GM21723 (cell line): ENCODE measurements around the gene BOC.

Source experiments
- ATAC-seq: cut with Tn5 transposase; IDR thresholded peaks from one replicate; pipeline ENCODE4 v1.9.1; 2021; ENCODE audit warnings: mild to moderate bottlenecking, moderate library complexity; ENCODE audit not compliant: unreplicated experiment

The BOC gene

DNA sequence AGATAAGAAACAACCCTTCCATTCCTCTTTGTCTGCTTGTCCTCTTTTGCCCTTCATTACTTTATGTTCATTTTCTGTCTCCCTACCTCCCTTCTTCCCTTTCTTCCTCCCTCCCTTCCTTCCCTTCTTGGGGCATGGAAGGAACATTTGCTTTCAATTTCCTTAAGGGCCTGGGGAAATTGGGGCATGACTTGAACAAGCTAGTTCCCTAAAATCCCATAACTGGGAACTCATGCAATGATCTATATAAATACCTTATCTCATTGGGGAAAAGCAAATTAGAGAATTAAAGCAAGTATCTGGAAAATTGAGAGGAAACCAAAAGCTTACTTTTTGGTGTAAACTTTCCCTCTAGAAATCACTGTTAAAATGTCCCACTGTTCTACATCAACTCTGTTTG lies 35.7 kb downstream of the BOC start:
- ATAC-seq: no peak

DNA sequence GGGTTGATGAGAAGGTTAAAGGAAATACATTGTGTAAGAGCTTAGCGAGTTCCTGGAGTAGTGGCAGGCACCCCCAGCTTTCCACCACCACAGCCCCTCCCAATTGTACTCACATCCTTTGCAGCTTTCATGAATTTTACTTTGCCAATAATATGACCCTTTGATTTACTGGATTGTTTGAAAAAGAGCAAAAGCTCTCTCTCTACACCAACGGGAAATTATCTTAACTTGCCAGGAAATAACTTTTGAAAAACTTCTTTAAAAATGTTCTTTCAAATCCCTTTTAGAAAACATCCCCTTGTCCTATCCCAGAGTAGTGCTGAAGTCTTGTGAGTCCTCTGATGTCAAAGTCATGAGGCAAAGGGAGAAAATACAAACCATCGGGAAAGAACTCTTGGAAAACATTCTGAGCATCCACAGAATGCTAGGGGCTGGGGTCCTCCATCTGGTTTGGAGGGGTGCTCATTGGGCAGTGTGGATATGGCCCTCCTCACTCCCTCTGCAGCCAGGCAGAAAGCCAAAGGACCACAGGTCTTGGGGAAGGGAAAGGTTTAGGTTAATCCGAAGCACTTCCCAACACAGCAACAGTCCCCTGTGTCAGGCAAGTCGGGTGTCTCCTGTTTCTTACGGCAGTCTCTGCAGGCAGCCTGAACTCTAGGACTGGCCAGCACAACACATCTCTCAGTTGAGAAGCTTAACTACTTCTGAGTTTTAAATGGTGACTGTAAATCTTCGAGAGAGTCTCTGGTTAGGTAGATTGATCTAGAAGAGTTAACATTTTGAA lies 36.5 kb downstream of the BOC start:
- ATAC-seq: no peak

DNA sequence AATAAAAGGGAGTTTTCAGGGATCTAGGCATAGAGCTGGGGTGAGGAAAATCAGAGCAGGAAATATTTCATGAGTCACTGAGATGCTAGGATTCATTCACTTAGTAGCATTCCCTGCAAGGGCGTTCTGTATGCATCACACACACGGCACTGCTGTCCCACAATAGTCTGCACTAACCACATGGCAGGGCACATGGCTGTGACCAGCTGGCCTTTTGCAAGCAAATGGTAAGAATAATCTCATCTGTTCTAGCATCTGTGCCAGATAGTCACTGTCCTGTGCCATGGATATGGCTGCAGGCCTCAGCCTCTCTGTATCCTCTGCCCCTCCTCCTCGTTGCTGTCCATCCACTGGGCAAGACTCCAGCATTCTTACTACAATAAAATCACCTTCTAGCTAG lies 37.8 kb downstream of the BOC start:
- no peak for ATAC-seq

DNA sequence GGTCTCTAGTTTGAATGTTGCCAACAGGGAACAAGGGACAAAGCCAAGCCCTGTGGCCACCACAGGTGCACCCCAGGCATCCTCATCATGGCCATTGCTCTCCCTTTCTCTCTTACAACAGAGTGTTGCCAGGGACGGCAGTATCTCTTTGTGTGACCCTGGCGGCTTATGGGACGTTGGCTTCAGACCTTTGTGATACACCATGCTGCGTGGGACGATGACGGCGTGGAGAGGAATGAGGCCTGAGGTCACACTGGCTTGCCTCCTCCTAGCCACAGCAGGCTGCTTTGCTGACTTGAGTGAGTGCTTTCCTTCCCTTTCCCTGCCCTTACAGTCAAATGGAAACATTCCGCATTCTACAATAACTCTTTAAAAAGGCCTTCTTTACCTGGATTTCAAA lies 38.2 kb downstream of the BOC start:
- ATAC-seq: no peak

DNA sequence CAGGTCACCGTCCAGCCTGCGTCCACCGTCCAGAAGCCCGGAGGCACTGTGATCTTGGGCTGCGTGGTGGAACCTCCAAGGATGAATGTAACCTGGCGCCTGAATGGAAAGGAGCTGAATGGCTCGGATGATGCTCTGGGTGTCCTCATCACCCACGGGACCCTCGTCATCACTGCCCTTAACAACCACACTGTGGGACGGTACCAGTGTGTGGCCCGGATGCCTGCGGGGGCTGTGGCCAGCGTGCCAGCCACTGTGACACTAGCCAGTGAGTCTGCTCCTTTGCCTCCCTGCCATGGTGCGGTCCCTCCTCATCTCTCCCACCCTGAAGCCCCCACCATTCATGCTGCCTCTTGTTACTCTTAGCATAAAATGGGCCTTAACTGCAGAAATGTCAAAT lies 39.2 kb downstream of the BOC start:
- no peak for ATAC-seq

DNA sequence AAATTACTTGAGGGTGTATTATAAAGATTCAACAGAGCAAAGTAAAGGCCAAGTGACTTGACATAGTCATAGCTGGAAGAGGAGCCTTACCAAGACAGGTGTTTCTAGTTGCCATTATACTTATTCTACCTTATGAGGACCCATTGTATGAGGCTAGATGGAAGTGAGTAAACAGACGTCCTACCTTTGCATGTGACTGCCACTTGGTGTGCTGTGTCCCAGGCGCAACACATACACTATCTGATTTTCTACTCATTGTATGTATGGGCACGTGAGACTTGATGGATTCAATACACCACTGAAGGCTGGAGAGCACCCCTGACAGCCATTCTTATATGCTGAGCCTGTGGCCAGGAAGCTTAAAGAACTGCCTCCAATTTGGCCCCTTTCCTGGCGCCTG lies 40.5 kb downstream of the BOC start:
- ATAC-seq: no peak

DNA sequence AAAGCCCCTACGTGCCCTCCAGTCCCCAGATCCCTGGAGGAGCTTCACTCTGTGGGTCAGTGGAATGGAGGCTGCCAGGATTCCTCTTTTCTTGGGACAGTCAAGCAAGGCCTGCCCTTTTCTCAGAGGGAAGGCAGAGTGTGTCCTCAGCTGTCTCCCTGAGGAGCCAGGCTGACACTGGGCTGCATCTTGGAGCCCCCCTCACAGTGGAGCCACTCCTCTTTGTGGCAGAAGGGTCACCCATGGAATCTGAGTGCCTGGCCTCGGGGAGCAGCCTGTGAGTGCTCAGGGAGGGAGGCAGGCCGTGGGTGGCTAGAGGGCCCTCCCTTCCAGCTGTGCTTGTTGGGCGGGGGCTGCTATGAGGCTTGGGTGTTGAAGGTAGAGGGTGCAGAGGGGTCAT lies 41.2 kb downstream of the BOC start:
- ATAC-seq: no peak

DNA sequence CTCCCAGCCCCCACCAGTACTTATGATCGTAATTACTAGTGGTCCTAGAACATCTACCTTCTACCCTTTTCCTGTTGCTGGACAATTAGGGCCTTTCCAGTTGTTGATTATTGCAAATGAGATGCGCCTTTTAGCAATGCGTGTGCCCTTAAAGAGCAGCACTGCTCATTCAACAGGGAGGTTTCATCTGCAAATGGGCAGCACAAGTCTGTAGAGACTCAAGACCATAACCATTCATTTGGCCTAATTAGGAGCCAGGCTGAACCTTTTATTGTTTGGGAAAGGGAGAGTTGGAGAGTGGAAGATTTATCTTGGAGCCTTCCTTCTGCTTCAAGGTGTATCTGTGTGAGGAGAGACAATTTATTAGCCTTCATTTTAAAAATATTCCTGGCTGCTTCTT lies 42.3 kb downstream of the BOC start:
- no peak for ATAC-seq

DNA sequence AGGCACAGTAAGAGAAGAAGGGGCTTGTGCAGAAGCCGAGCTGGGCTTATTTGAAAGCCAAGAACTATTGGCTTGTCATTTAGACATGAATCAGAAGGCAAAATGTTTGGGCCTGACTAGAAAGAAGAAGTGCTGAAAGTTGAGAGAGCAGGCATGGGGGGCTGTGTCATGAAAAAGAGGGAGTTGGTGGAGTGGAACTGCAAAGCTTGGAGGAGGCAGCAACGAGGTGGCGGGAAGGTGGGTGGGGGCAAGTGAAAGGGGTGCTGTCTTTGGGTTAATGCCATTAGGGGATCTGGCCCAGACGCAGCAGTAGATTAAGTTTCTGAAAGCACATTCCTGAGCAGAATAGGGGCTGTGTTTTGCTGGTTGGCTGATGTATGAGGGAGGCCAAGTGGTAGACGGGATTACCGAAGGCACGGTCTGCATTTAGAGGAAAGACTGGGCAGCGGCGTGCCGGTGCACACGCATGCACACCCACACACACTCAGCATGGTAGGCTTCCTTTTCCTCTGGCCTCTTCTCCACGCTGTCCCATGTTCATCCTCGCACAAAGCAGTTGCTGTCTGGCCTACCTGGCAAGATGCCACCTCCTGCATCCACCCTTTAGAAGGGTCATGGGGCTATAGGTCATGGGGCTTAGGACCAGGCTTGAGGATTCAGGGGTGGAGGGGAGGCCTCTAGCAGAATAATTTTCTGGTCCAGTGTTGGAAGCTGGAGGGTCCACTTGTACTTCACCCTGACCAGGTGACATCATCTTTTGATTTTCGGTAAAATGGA lies 43.0 kb downstream of the BOC start:
- no peak for ATAC-seq

DNA sequence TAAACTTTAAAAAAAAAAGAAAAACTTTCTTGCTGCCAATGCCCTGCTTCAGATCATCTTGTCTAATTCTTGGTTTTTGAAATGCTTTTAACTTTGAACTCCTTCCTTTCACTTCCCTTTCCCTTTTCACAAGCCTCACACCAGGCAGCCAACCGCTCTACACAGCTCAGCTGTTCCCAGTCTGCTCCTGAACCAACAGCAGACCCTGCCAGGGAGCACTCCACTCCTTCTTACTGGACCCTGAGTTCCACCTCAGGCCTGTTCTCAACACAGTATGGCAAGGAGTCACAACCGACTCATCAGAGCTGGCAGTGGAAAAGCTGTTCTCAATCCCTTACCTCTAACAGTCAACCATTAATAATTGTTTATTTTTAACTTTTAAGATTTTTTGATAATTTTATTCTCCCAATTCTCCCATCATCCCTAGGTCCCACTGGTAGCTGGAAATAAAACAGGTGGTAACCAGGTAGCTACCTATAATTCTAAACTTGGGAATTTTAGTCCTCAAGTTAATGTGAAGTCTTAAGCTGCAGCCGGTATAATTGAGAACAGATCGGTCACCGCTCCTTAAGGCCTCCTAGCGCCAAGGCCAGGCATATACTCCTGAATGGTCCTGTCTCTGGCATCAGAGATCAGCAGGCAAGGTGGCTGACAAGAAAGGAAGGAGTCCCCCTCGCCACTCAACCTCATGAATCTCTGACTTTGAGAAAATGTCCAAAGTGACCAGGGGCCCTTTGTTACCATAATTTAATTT lies 43.9 kb downstream of the BOC start:
- ATAC-seq: no peak

DNA sequence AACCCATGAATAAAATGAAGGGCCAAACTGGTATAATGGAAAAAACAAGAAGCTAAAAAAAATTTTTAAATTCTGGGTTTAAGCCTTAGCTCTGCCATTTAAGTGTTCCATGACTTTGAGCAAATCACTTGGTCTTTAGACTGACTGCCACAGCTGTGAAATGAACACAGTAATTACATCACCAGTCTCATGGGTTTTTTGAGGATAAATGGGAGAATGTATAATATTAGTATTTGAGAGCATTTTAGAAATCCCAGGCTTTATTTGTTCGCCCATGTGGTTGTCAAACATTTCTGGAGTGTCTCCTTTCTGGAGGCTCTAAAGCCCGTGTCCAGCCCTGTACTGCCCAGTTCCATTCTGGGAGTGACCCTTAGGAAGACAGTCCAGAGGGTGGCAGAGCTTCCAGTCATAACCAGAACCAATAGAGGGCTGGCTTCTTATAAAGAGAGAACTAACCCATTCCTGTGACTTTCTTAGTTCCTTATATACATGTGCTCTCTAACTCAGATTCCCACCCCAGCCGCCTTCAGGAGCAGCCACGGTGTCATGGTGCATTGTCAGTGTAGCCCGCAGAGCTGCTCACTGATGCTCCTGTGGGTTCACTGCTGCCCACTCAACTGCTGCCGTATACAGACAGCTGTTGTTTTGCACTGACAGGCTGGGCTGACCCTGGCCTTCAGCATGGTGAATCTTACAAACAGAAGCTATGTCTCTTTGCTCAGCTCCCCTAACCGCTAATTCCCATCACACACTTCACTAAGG lies 44.7 kb downstream of the BOC start:
- no peak for ATAC-seq

DNA sequence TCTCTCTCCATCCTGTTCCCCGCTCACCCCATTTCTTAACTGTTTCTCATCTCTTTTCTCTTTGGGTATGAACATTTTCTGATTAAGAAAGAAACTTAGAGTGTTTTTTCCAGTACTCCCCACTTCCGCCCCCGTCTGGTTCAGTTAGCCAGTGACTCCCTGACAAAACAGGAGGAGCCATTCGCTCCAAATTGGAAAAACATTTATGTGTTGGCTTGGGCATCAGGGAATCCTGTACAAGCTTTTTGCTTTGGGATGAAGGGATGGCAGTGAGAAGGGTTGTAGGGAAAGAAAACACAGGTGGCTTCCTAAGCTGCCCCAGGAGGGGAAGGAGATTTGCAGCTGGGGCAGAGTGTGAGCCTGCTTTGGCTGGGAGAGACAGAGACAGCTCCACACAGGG lies 47.0 kb downstream of the BOC start:
- no peak for ATAC-seq

DNA sequence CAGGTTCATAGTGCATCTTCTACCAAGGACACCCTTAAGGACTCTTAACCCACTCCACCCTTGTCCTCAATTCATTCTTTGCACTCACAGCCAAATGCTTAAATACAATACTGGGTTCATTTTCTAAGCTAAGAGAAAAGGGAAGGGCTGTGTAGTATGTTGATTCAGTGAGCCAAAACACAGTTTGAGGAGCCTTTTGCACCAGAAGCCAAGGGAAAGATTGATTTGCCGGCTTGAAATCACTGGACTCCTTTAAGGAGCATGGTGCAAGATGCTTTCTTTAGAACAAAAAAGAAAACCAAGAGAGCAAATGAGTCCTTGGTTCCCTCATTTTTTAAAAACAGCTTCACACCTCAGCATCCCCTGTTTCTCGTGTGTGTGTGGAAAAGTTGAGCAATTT lies 47.8 kb downstream of the BOC start:
- ATAC-seq: no peak

DNA sequence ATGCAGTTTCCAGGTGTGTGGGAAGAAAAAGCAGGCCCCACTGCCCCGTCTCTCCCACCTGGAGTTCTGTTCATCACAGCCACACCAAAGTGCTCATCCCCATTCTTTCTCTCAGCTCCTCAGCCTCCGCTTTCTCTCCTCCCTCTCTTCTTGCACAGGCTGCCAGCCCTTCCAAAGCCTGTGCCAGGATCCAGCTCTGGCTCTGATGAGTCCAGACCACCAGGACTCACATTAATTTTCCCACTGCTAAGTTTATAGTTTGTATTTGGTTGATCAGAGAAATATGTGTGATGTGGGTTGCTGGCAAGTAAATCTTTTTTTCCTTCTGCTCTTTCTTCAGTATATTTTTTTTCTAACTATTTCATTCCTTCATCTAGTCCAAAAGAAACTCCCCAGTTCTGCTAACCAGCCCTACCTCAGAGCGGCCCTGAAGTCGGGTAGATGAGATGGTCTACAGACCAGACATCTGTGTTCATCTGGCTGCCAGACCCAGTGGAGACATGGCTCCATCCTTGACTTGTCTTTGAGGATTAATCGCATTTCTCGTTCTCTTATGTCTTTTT lies 49.8 kb downstream of the BOC start:
- ATAC-seq: no peak

DNA sequence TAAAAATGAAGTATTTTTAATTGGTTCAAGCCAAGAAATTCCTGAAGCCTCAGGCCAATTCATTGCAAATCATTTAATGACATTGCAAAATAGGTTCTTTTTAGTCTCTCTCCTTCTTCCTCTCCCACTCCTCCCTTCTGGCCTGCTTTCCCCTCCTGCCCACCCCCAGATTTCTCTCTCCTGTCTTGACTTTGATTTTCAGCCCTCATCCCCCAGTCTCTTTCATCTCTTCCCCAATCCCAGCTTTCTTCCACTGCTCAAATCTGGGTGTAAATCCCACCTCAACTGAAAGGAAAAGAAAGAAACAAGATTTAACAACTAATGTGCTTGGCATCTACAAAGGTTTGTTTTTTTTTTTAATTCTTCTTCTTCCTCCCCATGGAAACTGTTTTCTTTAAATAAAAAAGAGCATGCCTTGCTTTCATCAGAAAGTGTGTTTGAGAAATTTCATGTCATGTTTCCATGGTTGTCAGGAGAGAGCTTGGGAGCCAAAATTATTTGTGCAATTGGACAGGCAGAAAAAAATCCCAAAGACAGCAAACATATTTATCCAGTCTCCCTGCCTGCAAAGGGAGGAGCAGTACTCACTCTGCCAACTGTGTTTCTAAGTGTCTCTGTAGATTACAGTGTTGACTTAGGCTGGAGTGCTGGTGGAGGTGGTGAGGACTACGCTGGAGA lies 50.4 kb downstream of the BOC start:
- ATAC-seq: no peak

DNA sequence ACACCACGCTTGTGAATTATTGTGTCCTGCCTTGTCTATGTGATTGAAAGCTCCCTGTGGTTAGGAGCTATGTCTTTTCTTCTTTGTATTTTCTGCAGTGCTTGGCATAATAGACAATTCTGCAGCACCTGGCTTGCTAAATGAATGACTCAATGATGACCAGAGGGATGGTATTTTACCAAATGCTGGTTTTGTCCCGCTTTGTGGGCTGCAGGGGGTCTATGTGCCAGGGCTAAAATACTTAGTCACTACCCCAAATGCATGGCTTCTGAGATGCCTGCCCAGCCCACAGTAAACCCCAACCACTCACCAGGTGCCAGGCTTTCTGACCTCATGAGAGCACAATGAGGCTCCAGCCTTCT lies 50.9 kb downstream of the BOC start:
- no peak for ATAC-seq

DNA sequence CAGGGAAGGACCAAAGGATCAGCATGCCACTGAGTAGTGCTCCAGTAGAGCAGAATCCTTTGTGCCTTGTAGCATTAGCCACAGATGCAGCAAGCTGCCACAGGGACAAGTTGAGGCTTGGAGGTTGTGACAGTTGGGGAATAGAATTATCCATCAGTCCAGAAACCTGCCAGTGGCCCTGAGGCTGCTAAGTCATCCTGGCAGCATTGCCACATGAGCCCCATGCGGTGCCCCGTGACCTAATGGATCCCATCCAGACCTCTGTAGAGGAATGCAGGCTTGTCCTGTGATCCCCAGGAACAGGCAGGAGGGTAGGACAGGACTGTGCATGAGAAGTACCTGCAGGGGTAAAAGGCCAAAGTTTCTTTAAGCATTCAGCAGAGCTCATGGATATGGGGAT lies 51.7 kb downstream of the BOC start:
- ATAC-seq: no peak

DNA sequence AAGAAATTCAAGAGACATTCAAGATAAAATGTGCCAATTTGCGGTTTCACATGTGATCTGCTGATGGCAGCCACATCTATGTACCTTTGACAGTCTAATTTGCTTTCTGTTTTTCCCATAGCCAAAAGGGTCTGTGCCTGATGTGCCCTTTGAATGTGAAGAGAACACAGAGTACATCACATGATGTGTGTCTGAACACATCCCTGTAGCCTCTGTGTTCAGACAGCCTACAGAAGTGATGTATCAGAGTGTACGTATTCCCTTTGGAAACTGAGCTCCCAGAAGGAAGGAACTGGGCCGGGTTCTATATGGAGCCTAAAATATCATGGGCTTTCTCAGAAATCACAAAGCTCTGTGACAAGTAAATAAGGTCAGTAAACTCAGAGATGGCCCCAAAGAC lies 52.4 kb downstream of the BOC start:
- ATAC-seq: no peak

DNA sequence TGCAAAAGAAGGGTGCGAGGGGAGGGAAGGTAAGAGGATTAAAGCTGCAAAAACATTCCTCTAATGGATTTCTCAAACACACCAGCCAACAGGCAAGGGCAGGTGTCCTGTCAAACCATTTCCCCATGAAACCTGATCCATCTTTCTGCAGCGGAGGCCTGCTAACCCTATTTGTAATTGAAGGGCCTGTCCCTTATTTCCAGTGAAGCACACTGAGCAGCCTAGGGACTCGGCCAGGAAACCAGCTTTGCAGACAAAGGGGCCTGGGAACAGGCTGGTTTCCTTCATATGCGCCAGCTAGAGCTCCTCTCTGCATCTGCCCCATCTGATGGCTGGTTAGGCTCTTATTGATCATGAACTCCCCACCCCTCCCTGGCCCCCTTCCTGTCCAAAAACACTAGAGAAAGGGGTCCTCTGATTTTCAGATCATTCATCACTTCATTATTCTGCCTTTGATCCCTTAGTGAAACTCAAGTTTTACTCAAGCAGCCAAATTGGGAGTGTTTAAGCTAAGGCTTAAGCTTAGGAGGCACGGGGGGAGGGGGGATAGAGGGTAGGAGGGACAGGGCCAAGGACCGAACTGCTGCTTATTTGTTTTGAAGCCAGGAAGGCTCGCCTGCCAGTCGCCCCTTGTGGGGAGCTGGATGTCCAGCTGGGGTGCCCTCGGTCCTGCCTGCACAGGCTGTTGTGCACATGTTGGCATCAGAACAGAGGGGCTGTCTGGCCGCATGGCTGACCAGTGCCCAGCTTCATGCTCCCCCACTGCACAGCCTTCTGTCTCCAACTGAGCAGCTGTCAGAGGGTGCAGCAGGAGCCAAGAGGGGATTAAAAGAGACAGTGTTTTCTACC lies 53.1 kb downstream of the BOC start:
- ATAC-seq: no peak
